ENCODE results near the gene CCT5. TPM values are rescaled to one million over a fixed set of nuclear protein-coding genes. Genes with fewer than 3 reads are reported as not detected.
A peak's percentile ranks its signal among the peaks of the same experiment; 100 is the strongest.
"Not testable (repeated sequence)": the region's sequence is repeated elsewhere in the genome, so short reads cannot be mapped to it uniquely, and the experiment has no call there.

The CCT5 gene
- polyA plus RNA-seq, 1 experiment, result 390 TPM

DNA sequence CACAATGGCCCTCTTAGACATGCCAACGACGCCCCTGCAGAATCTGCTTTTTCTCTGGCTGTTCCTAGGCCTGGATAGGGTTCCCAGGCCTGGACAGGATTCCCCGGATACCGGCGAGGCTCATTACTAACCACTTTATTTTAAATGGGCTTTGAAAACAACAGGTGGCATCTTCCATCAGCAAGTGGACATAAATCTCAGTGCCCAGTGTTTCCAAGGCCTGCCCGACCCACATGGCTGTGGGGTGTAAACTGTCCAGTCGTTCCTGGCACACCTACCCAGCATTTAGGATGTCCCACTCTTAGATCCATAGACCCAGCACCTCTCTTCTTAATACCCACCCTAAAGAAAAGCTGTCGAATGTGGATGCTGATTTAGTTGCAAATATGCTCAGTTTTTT, 56.7 kb downstream of the CCT5 start:
- Histone ChIP-seq H3K27me3 (ENCODE audit: control insufficient read depth, insufficient read depth, low read length) (no peaks in the 10 kb centered on the region), H3K9me3 (ENCODE audit: control insufficient read depth, insufficient read depth, low read length) (no peaks in the 10 kb centered on the region), H3K27ac (ENCODE audit: low read depth, low read length) (no peak overlapping the region), H3K4me3 (ENCODE audit: low read depth, low read length) (peak overlapping the region; percentile 72)
- DNase-seq (ENCODE audit: low read depth, low spot score), result no peak
- TF ChIP-seq, protein P1, sequence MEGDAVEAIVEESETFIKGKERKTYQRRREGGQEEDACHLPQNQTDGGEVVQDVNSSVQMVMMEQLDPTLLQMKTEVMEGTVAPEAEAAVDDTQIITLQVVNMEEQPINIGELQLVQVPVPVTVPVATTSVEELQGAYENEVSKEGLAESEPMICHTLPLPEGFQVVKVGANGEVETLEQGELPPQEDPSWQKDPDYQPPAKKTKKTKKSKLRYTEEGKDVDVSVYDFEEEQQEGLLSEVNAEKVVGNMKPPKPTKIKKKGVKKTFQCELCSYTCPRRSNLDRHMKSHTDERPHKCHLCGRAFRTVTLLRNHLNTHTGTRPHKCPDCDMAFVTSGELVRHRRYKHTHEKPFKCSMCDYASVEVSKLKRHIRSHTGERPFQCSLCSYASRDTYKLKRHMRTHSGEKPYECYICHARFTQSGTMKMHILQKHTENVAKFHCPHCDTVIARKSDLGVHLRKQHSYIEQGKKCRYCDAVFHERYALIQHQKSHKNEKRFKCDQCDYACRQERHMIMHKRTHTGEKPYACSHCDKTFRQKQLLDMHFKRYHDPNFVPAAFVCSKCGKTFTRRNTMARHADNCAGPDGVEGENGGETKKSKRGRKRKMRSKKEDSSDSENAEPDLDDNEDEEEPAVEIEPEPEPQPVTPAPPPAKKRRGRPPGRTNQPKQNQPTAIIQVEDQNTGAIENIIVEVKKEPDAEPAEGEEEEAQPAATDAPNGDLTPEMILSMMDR (IDR thresholded peaks at IDR 0.05; ENCODE audit: low read depth, low read length), result no peak
- CTCF ChIA-PET, result interaction anchor here (1.3 to 1.6 kb wide), 2 partner anchors 23 to 51 kb away, joined by 3 to 7 read pairs; no protein-coding TSS in a partner anchor
- POLR2A ChIA-PET, result no interaction called here

DNA sequence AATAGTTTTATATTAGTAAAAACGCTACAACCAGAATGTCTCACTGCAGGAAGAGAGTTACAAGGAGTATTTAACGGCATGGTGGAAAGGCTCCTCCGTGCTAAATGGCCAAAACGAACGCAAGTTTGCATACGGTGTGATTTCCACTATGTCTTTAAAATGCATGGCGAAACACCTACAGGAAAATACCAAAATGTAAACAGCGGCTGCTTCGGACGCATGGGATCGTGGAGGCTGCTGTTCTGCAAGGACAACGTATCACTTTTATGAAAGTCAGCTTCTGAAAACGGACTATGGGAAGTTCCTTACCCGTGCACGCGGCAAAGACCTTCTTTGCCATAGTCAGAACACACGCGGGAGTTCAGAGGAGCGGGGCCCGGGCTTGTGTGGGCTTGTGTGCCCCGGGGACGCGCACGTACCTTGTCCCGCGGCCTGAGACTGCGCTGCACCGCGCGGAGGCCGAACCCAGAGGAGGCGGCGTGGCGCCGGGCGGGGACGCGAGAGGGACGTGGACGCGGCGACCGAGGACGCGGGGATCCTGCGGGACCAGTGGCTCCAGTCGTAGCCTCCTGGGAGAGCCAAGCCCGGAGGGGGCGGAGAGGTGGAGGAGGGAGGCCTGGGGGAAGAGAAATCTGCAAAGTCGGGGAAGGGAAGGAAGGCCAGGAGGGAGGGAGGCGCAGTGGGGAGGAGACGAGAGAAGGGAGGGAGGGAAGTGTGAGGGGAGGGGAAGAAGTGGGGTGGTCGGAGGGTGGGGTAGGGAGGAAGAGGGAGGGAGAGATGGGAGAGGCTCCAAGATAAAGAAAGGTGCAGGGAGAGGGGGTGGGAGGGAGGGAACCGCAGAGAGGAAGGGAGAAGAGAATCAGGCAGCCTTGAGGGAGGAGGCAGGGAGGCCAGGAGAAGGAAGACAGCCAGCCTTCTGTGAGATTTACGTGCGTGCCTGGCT, 57.4 kb downstream of the CCT5 start, which contains the start of gene CMBL:
CMBL (minus strand) TSS at position 697 of the 943 bp plus-strand sequence. CDS start 17,140 bp downstream, outside the sequence.
- Histone ChIP-seq H3K27me3 (ENCODE audit: control insufficient read depth, insufficient read depth, low read length) (no peaks in the 10 kb centered on the region), H3K9me3 (ENCODE audit: control insufficient read depth, insufficient read depth, low read length) (no peaks in the 10 kb centered on the region), H3K27ac (ENCODE audit: low read depth, low read length) (peak within 1 kb of the TSS; percentile 21), H3K4me3 (ENCODE audit: low read depth, low read length) (peak within 1 kb of the TSS; percentile 72)
- POLR2A ChIA-PET, result no interaction called here
- CTCF ChIA-PET, result interaction anchor here (1.3 to 1.9 kb wide), 3 partner anchors 24 to 50 kb away, joined by 3 to 7 read pairs (median 5); no protein-coding TSS in a partner anchor
- TF ChIP-seq, protein P1 (IDR thresholded peaks at IDR 0.05; ENCODE audit: low read depth, low read length), result no peak
- no peak for DNase-seq (ENCODE audit: low read depth, low spot score)

DNA sequence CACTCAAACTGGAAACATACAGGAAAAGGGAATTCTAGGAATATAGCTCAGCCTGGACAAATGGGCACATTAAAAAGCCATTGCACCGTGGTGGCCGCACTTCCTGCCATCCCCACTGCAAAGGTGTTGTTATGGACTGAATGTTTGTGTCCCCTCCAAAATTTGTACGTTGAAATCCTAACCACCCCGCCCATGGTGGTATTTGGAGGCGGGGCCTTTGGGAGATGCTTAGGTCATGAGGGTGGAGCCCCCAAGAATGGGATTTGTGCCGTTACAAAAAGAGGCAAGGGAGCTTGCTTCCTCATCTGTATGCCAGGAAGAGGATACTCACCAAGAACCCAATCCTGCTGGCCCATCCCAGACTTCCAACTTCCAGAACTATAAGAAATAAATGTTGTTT, 58.8 kb downstream of the CCT5 start:
- TF ChIP-seq, protein P1 (IDR thresholded peaks at IDR 0.05; ENCODE audit: low read depth, low read length), result no peak
- POLR2A ChIA-PET, result interaction anchor here (0.9 kb wide), 1 partner anchor 44 kb away, joined by 4 read pairs; the partner anchor contains the start of gene MARCHF6
- Histone ChIP-seq H3K27ac (ENCODE audit: low read depth, low read length) (no peak overlapping the region), H3K4me3 (ENCODE audit: low read depth, low read length) (no peak overlapping the region), H3K9me3 (ENCODE audit: control insufficient read depth, insufficient read depth, low read length) (no peaks in the 10 kb centered on the region), H3K27me3 (ENCODE audit: control insufficient read depth, insufficient read depth, low read length) (no peaks in the 10 kb centered on the region)
- CTCF ChIA-PET, result interaction anchor here (1.9 kb wide), 1 partner anchor 25 kb away, joined by 5 read pairs; no protein-coding TSS in a partner anchor
- no peak for DNase-seq (ENCODE audit: low read depth, low spot score)

DNA sequence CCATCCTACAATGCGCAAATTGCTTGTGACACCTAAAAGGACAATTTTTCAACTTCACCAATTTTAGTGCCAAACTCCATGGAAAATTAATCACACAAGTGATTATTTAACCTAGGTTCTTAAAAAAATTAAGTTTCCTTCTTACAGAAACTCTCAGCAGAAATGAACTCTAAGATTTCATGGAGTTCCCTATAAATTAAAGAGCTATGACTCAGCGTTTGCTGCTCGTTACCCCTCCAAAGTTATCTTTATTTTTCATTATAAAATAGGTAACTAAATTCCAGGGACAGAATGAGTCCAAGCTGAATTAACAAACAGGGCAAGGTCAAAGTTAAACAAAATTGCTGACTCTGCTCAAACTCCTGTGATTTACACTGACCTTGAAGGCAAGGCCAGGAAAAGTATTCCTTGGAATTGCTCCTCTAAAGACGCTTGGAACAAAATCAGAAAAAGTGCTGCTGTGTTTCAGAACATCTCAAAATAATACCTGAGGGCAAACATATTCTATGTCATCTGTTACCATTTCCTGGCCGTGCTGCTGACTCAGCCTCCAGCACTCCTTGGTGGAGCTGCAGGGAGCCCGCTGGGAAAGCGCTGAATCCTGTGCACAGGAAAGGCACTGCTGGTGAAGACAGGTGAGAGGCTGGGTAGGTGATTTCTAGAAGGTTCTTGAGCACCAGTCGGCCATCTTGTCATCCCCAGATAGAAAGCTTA, 60.1 kb downstream of the CCT5 start:
- CTCF ChIA-PET, result no interaction called here
- Histone ChIP-seq H3K9me3 (ENCODE audit: control insufficient read depth, insufficient read depth, low read length) (no peaks in the 10 kb centered on the region), H3K4me3 (ENCODE audit: low read depth, low read length) (no peak overlapping the region), H3K27me3 (ENCODE audit: control insufficient read depth, insufficient read depth, low read length) (no peaks in the 10 kb centered on the region), H3K27ac (ENCODE audit: low read depth, low read length) (no peak overlapping the region)
- TF ChIP-seq, protein P1 (IDR thresholded peaks at IDR 0.05; ENCODE audit: low read depth, low read length), result no peak
- DNase-seq (ENCODE audit: low read depth, low spot score), result no peak
- POLR2A ChIA-PET, result interaction anchor here (1.2 kb wide), 1 partner anchor 44 kb away, joined by 3 read pairs; the partner anchor contains the start of gene MARCHF6

DNA sequence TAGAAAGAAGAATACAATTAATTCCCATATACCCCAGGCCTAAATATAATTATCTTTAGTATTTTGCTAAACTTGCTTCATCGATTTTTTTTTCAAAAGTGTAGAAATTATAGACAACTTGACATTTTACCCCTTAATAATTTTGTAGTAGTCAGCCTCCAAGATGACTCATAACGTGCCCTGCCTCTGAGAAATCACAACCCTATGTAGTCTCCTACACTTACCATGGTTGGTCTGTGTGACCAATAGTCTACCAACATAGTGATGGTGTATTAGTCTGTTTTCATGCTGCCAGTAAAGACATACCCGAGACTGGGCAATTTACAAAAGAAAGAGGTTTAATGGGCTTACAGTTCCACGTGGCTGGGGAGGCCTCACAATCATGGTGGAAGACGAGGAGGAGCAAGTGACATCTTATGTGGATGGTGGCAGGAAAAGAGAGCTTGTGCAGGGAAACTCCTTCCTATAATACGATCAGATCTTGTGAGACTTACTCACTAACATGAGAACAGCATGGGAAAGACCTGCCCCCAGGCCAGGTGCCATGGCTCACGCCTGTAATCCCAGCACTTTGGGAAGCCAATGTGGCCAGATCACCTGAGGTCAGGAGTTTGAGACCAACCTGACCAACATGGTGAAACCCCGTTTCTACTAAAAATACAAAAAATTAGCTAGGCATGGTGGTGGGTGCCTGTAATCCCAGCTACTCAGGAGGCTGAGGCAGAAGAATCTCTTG, 60.9 kb downstream of the CCT5 start:
- ChIA-PET POLR2A (interaction anchor here (1.2 kb wide), 1 partner anchor 43 kb away, joined by 3 read pairs; the partner anchor contains the start of gene MARCHF6), CTCF (interaction anchor here (0.7 kb wide), 1 partner anchor 20 kb away, joined by 4 read pairs; no protein-coding TSS in a partner anchor)
- not testable (repeated sequence) for DNase-seq (ENCODE audit: low read depth, low spot score); H3K27ac ChIP-seq (ENCODE audit: low read depth, low read length); H3K27me3 ChIP-seq (ENCODE audit: control insufficient read depth, insufficient read depth, low read length); H3K9me3 ChIP-seq (ENCODE audit: control insufficient read depth, insufficient read depth, low read length); H3K4me3 ChIP-seq (ENCODE audit: low read depth, low read length)

Measured in AG04450 (cell line).